Activated T-cell treated with anti-CD3 and anti-CD28 coated beads for 24 hours (primary cell): ENCODE data around the gene RXRB.

ENCODE experiments used
- DNase-seq: peaks from one replicate; pipeline ENCODE4 v3.0.0-alpha.2; 2020; ENCODE audit warnings: low read depth

The RXRB gene

DNA sequence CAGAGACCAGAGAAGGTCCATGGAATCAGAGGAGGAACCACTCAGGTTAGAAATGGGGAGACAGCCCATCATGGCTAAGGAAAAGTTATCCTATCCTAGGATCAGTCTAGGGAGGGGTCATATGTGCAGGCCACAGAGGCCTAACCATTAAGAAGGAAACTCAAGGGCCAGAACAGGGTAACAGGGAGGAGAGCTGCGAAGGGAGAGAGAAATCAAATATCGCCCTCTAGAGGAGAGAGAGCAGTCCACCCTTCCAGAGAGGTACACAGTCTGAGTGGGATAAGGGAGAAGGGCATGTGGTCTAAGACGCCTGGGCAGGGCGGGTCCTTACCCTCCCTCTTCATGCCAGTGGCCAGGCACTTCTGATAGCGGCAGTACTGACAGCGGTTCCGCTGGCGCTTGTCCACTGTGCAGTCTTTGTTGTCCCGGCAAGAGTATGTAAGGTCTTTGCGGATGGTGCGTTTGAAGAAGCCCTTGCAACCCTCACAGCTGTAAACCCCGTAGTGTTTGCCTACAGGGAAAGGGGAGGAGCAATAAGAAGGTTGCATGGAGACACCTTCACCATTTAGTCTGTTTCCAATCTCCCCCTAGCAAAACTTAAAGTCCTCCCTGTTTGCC, 2.9 kb downstream of the RXRB start:
- DNase-seq = no peak

DNA sequence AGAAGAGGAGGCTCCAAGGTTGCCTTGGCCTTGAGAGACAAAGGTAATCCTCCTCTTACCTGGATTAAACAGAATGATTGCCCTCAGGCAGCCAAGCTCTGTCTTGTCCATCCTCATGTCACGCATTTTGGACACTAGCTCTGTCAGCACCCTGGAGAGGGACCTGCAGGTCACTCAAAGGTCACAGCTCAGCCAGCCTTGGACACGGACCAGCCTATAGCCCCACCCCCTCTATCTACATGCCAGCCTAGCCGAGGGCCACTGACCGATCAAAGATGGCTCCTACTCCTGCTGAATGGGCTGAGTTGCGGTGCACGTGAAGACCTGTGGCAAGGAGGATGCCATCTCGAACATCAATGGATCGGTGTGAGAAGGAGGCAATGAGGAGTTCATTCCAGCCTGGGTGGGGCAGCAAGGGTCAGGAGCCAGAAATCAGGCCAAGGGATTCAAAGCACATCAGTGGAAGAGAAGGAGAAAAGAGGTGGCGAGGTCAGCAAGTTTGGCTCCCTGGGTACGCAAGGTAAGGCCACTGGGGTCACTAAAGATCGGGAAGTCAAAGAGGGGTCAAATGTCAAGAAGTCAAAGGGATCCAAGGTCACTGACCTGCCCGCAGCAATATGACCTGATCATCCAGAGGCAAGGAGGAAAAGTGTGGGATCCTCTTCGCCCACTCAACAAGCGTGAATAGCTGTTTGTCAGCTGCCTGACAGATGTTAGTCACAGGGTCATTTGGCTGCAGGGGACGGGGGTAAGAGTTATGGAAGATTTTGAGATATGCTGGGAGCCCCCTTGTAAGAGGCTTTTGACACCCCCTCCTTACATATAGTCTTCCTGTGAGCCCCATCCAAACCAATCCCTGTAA, 4.9 kb downstream of the RXRB start:
- DNase-seq = no peak

DNA sequence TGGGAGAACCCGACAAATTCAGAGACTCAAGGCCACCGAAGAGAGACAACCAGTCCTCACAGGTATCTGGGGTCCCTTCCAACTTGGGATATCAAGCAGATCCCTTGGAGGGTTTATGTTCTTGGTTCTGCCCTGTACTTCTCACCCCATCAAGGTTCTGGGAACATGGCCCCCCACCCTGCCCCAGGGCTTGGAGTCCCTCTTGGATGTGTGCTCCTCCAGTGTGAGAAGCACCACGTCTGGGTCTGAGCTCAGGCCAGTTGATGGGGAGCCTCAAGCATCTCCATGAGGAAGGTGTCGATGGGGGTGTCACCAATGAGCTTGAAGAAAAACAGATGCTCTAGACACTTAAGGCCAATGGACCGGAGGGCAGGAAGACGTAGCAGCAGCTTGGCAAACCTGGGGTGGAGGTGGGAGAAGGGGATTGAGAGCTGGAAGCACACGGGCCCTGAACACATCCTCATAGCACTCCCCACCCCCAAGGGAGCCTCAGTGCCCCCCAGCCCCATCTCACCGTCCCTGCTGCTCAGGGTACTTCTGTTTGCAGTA, 6.0 kb downstream of the RXRB start:
- DNase-seq = no peak

DNA sequence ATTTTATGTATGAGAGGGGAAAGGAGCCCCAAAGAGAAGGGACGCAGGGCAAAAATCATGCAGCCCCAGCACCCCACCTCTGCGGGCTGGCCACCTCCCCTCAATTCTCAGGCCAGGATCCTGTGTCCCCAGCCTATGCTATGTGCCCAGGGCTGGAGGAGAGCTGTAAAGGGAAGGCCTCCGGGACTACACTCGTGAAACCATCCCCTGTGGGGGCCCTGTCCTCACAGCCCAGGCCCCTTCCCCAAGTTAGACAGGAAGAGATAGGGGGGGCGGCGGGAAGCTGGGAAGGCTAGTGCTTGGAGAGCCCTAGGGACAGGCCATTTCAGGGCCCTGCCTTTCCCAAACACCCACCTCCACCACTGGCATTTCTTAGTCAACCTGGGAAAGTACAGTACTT, 6.8 kb downstream of the RXRB start:
- no peak for DNase-seq

DNA sequence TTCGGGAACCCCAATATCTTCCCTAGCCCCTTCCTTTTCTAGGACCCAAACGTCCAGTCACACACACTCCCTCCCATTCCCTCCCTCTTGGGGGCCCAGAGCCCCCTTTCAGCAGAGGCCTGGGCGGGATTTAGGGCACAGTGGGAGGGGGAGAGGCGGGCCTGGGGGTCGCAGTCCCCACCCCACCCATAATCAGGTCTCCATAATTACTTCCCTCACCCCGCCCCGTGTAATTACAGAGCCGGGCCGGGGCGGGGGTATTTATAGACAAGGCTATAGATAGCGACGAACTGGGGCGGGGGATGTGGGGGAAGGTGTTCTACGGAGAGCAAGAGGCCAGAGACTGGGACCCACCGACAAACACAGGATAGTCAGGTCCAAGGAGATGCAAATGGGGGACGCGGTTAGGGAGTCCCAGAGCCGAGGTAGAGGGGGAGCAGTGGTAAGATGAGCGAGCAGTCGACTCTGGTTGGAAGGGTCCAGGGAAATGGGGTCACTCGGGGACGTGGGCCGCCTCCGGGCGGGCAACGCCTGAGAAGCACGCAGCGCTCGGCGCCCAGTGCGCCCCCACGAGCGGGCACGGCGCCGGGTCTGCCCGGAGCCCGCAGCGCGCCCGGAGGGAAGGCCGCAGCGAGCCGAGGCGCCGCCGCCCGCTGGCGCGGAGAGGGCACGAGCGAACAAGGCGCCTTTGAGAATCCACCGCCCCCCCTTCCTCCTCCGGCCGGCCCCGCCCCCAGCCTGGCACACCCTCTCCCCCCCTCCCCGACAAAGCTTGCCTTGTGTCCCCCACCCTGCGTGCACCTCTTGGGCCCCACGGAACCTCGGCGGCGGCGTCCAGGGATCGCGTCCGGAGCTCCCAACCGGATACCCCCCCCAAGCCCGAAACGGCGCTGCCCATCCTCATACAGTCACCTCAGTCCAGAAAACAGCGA, 7.5 kb downstream of the RXRB start:
- DNase-seq = no peak

DNA sequence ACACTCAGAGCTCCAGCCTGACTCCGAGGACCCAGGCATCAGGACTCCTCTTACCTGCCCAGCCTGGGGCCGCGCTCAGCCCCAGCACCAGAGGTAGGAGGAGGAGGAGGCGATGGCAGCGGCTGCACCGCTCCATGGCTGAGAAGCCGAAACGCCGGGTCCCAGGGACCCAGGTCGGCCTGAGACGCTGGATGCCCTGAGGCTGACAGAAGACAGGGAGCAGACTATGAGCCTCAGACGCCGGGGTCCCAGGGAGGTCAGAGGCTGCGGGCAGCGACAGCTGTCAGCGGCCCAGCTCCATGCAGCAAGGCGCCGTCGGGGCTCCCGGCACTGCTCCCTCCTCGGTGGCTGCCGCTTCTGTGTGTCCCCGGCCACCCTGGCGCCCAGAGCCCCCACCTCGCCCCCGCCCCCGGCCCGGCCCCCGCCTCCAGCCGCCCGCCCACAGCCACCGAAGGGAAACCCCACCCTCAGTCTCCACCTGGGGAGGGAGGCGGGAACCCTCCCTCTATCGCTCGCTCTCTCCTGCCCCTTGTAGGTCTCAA, 8.3 kb downstream of the RXRB start, which contains the start of gene COL11A2:
Gene COL11A2 (minus strand): TSS at position 363 of the 542 bp plus-strand sequence. CDS start 227 bp downstream, at position 136.
- no peak for DNase-seq

DNA sequence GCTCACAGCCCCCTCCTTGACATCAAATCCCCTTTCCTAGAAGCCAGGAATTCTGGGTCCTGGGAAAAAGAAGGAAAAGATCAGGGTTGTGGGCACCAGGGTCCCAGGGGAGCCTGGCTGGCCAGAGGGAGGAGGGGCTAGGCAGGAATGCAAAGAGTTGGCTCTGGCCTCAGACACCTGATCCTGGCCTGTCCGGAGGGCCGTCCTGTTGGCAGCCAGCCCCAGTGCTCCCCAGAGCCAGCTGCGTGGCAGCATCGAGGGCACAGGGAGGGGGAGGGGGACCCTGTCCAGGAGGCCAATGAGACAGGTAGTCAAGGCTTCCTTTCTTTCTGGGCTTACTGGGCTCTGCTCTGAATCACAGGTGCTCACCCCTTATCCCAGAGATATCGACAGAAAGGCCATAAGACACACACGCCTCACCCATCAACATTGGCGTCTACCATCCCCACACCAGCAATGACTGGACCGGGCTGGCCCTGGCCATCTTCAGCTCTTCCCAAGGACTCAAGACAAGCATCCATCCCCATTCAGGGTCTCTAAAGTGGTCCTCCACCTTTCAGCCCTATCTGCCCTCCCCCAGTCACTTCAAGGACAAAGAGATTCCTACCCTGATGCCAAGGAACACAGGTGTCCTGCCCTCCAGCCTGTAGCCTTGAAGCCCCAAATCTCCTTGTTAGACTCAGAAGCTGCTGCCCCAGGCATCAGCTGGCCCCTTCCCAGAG, 8.9 kb downstream of the RXRB start:
- no peak for DNase-seq

DNA sequence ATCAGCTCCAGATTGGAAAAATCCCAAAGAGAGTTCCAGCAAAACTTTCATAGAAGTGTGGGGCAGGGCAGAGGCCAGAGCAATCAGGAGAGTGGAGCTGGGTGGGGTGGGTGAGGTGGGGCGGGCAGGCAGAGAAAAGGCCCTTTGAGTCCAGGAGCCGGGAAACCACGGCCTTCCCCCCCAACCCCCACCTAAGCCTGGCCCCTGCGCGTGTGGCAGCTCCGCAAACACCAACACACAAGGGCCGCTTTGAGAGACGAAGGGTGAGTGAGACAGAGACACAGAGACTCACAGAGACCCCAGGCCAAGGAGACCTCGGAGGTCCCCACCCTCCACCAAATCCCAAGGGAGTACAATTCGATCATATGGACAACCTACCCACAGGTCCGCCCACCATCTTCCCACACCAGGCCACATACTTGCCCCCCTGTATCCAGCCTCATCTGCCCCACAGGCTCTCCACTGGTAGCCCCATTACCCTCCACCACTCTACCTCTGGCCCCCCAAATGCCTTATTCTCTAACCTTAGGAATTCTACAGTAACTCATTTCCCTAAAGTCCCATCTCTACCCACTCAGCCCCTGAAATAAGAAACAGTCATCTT, 9.9 kb downstream of the RXRB start:
- no peak for DNase-seq

DNA sequence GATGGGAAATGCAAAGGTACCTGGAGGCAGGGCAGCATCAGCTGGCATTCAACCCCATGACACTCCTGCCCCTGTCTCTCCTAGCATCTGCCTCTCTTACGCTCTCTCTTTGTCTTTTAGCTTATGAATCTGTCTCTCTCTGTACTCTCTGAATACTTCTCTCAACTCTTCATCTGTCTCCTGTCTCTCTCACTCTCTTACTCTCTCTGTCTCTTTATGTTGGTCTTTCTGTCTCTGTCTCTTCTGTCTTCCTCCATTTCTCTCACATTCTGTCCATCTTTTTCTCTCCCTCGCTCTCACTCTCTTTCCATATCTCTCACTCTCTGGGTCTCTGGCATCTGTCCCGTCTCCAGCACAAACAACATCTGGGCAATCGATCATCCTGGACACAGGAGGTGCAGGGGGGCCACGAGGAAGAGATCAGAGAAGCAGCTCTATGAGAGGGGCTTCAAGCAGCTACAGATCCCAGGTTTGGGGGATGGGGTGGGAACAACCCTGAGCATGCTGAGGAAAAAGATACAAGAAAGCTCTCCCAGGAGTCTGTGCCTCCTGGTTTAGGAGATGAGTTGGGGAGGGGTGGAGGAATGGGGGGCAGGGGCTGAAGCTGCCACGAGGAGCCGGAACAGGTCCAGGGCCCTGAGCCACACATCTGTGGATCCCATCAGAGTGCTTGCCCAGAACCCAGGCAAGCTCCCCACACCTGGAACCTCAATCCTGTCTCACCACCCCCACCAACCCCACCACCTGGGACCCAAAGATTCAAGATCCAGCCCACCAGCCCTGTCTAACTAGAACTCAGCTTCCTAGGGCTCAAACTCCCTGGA, 10.6 kb downstream of the RXRB start:
- DNase-seq = no peak

DNA sequence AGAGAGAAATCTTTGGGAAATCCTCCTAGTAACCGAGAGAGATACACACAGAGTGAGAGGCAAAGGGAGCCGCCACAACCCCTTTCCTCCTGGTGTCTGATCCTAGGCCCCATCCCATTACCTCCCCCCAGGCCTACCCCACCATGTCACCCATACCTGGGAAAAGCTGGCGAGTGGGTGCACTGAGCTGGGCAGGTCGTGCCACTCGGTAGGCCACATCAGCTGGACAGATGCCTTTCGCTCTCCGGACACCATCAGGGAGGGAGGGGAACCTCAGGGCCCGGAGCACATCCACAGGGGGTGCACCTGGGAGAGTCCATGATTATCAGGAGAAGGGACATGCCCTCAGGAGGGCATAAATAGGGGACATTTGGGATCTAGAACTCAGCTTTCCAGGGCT, 11.3 kb downstream of the RXRB start:
- DNase-seq = no peak

DNA sequence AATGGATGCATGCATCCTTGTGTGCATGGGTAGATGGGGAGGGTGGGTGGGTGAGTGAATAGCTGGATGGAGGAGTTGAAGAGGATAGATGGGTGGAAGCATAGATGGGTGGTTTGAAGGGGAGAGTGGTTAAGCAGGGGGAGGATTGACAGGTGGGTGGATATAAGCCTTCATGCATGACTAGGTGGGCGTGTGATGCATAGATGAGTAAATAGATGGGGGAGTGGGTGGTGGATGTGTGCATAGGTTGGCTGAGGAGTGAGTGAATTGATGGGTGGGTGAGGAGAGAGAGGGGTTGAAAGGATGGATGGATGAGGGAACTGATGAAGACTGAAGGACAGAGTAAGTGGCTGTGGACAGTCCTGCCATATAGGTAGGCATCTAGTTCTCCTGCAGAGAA, 12.7 kb downstream of the RXRB start:
- no peak for DNase-seq

DNA sequence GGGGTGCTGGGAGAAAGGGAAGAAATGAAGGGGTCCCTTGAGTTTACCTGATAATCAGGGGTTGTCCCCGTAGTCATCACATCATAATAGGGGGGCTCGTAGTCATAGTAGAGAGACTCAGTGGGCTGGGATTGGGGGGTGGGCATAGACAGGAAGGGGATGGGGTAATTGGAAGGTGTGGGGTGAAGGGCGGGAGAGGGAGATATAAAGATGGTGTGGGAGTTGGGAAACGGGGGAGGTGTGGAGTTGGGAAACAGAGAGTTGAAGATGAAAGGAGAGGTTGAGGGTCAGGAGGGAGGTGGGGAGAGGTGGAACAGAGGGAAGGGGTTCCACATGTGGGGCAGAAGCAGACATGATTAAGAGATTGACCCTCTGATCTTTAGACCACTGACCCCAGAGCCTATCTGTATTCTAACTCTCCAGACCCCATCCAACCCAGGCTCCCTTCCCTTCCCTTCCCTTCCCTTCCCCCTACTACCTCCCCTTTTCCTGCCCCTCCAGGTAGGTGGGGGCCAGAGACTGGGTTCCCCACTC, 14.7 kb downstream of the RXRB start:
- no peak for DNase-seq

DNA sequence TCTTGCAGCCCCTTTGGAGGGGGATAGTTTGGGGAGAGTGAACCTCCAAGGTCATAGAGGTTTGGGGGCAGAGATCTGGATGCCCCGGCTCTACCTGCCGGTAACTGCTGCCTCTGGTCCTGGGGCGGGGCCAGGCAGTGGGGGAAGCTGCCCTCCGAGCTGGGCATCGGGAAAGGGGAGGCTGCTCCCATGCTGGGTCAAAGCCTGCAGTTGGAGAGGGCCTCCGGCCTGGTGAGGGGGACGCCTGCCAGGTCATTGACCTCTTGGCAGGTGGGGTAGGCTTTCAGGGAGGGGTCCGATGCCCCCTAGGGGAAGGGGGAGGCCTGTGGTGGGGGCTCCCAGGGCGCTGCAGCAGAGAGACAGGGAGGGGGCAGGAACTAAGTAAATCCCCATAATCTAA, 15.3 kb downstream of the RXRB start:
- no peak for DNase-seq

DNA sequence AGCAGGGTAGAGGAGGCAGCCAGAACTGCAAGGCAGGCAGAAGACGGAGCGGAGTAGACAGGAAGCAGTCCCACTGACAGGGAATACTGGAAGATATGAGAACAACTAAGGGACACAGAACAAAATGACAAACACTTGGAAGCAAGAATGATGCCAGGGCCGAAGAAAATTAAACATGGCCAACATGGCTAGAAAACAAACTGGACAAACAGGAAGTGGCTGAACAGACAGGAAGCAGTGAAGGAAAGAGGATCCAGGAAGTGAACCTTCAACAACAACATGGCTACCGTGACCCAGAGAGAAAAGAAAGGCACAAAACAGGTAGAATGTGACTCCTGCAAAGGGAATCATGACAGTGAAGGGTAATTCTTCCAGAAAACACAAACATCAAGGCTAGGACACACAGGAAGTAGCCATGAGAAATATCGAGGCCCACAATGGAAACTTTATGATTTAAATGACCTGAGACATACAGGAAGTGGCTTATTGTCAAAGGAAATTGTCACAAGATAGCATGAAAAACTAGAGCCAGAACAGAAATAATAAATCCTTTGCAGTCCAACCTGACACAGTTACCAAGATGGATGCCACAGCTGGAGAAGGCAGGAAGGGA, 17.3 kb downstream of the RXRB start:
- DNase-seq = no peak

DNA sequence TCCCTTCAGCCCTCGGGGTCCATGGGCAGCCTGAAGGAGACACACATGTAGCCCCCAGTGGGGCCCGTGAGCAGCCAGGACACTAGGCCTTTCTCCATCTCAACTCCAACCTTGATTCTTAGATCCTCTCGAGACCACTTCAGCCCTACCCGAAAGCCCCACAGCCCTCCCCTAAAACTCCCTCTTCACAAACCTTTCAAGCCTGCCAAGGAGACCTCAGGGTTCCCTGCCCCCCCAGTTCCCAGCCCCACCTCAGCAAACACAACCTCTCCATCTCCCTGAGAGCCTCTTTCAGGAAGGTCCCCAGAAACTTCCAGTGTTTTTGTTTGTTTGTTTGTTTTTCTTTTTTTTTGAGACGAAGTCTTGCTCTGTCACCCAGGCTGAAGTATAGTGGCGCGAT, 19.3 kb downstream of the RXRB start:
- no peak for DNase-seq

DNA sequence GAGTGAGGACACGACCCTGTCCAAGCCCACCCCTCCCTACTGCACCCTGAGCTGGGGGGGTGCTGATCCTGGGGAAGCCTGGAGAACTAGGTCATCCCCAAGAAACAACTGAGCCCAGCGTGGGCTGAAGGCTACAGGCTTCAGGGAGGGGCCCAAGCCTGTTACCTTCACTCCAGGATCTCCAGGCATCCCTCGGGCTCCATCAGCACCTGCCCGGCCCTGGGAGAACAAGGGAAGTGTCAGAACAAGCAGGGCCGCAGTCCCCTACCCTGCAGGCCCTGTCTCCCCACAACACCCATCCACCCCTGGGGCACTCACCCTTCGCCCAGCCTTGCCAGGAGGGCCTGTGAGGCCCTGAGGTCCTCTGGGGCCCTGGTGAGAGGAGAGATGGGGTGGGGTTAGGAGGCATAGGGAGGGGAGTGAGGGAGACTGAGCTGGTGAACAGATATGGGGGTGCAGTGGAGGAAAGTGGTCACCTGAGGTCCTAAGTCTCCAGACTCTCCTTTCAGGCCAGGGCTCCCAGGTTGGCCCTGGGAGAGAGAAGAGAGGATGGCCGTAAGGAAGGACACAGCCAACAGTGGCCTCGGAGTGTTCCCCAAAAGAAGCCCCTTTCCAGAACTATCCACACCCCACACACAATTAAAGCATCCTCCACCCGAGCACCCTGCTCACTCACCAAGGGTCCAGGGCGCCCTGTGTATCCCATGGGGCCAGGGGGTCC, 21.6 kb downstream of the RXRB start:
- no peak for DNase-seq

DNA sequence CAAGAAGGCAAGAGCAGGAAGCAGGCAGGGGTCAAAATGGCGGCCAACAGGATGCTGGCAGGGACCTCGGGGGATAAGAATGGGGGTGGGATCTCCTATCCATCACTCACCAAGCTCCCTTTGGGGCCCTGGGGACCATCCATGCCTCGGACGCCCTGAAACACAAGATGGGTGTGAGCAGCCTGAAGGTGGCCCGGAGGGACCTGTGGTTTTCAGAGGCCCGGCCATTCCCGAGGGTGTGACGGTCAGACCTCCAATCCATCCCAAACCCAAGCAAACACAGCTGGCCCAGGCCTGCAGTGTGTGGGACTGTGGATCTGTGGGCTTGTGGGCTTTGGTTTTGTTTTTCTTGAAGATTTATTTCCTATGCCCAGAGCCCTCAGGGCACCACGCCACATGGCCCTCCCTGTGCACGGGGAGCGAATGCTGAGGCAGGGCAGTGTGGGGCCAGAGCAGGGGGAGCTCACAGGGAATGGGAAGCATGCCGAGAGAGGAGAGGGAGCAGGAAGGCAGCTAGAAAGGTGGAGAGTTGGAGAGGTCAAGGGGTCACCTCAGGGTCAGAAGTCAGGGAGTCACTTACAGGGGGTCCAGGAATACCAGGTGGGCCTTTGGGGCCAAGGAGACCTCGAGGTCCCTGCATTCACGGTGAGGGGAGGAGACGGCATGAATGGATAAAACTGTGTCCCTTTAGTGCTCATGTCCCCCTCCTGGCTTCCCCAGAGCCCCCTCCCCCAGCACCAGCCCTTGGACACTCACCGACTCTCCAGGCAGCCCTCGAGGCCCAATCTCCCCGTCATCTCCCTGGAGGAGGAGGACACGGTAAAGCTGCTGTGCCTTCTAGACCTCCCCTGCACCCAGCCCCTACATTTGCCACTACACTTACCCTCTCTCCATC, 22.7 kb downstream of the RXRB start:
- no peak for DNase-seq

DNA sequence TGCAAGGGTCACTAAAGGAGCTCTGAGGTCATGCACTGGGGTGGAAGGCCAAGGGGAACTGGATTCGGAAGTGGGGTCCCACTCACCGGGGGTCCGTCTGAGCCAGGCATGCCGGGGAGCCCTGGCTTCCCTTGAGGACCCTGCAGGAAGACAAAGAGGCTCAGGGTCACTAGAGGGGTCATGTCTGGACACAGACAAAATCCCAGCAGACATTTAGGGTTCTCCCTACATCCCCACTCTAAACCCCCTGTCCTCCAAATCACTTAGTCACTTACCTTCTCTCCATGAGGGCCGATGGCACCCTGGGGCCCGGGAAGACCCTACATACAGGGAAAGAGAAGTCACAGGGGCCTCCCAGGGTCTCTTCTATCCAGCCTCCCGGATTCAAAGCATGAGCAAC, 23.6 kb downstream of the RXRB start:
- no peak for DNase-seq
